H1 (cell line): Measurements from ENCODE around the gene CHD3. TPM values are rescaled to one million over a fixed set of nuclear protein-coding genes. Genes with fewer than 3 reads are reported as not detected.

Experiments used
- ASH2L ChIP-seq: fragments of 200-600, 300-600 bp; sonication (generic); IDR thresholded peaks from one replicate; pipeline ENCODE4 v1.7.1; 2017; ENCODE audit warnings: low read length
- BACH1 ChIP-seq: IDR thresholded peaks from 2 replicates; pipeline ENCODE4 v1.6.1; 2012; ENCODE audit warnings: low read length, improper control_type of control experiment
- BRCA1 ChIP-seq: IDR thresholded peaks from 2 replicates; pipeline ENCODE4 v1.6.1; 2012; ENCODE audit warnings: low read depth, low read length, improper control_type of control experiment
- CBX5 ChIP-seq: fragments of 300-800, 300-1000 bp; sonication (generic); IDR thresholded peaks from 2 replicates; pipeline ENCODE4 v1.7.1; 2016; ENCODE audit warnings: antibody characterized with exemption, low read length, low read depth
- CREB1 ChIP-seq: IDR thresholded peaks from 2 replicates; pipeline ENCODE4 v1.6.1; 2012; ENCODE audit warnings: inconsistent platforms
- CTBP2 ChIP-seq: IDR thresholded peaks from 2 replicates; pipeline ENCODE4 v1.7.0; 2011; ENCODE audit warnings: borderline replicate concordance, mild to moderate bottlenecking, moderate library complexity, mixed read lengths, low read length; ENCODE audit not compliant: insufficient read depth, insufficient read length
- EZH2 ChIP-seq: fragments of 200-600 bp; sonication (generic); IDR thresholded peaks from 2 replicates; pipeline ENCODE4 v1.7.1; 2012; ENCODE audit warnings: low read depth, mild to moderate bottlenecking, moderate library complexity, low read length, inconsistent platforms; ENCODE audit not compliant: severe bottlenecking
- GABPA ChIP-seq: IDR thresholded peaks from 2 replicates; pipeline ENCODE4 v1.6.1; 2011; ENCODE audit warnings: mild to moderate bottlenecking, low read length, moderate library complexity, borderline replicate concordance; ENCODE audit not compliant: insufficient read depth
- HDAC6 ChIP-seq: IDR thresholded peaks from one replicate; pipeline ENCODE4 v1.7.1; 2012; ENCODE audit warnings: low read depth, mild to moderate bottlenecking, inconsistent platforms, low read length, moderate library complexity
- KDM4A ChIP-seq: IDR thresholded peaks from one replicate; pipeline ENCODE4 v1.7.1; 2012; ENCODE audit warnings: low read depth, mild to moderate bottlenecking, moderate library complexity, low read length, inconsistent platforms; ENCODE audit not compliant: severe bottlenecking
- MAFK ChIP-seq: IDR thresholded peaks from 2 replicates; pipeline ENCODE4 v1.6.1; 2012; ENCODE audit warnings: low read depth, mild to moderate bottlenecking, improper control_type of control experiment, low read length
- NANOG ChIP-seq: IDR thresholded peaks from 2 replicates; pipeline ENCODE4 v1.6.1; 2011; ENCODE audit warnings: low read length, low read depth, mild to moderate bottlenecking, inconsistent platforms; ENCODE audit not compliant: insufficient read depth, poor library complexity, severe bottlenecking
- PHF8 ChIP-seq: fragments of 200-600 bp; sonication (generic); conservative IDR thresholded peaks from 2 replicates; pipeline ENCODE4 v1.7.1; 2012; ENCODE audit warnings: low read depth, mild to moderate bottlenecking, inconsistent platforms, low read length, moderate library complexity
- POU5F1 ChIP-seq: IDR thresholded peaks from 2 replicates; pipeline ENCODE4 v1.6.1; 2011; ENCODE audit warnings: low read depth, mild to moderate bottlenecking, low read length, moderate library complexity
- RNF2 ChIP-seq: fragments of 200-900, 300-1000 bp; sonication (generic); IDR thresholded peaks from 2 replicates; pipeline ENCODE4 v1.7.1; 2016; ENCODE audit warnings: borderline replicate concordance, low read depth, mild to moderate bottlenecking, antibody characterized with exemption, low read length; ENCODE audit not compliant: poor library complexity, severe bottlenecking; ENCODE audit errors: missing control alignments
- SP1 ChIP-seq: IDR thresholded peaks from 2 replicates; pipeline ENCODE4 v1.6.1; 2011; ENCODE audit warnings: low read depth, low read length
- SP2 ChIP-seq: IDR thresholded peaks from 2 replicates; pipeline ENCODE4 v1.6.1; 2012; ENCODE audit warnings: mild to moderate bottlenecking, low read length, inconsistent platforms
- SP4 ChIP-seq: IDR thresholded peaks from 2 replicates; pipeline ENCODE4 v1.6.1; 2012; ENCODE audit warnings: low read length, inconsistent platforms
- SRF ChIP-seq: IDR thresholded peaks from 2 replicates; pipeline ENCODE4 v1.6.1; 2011; ENCODE audit warnings: mild to moderate bottlenecking, low read depth, low read length, moderate library complexity
- SUZ12 ChIP-seq: fragments of 200-600 bp; sonication (generic); IDR thresholded peaks from 2 replicates; pipeline ENCODE4 v1.6.1; 2012; ENCODE audit warnings: mild to moderate bottlenecking, inconsistent platforms, low read length, moderate library complexity, mixed read lengths
- TAF1 ChIP-seq: IDR thresholded peaks from 2 replicates; pipeline ENCODE4 v1.6.1; 2011; ENCODE audit warnings: mild to moderate bottlenecking, low read depth, low read length
- TCF12 ChIP-seq: IDR thresholded peaks from 2 replicates; pipeline ENCODE4 v1.6.1; 2011; ENCODE audit warnings: low read depth, mild to moderate bottlenecking, low read length
- TEAD4 ChIP-seq: IDR thresholded peaks from 2 replicates; pipeline ENCODE4 v1.6.1; 2012; ENCODE audit warnings: low read depth, low read length, inconsistent platforms, mixed read lengths
- polyA plus RNA-seq, 7 experiments: library from polyadenylated mRNA; depleted of rRNA in 3 of 7; stranded (reverse) in 5 of 7; unstranded in 2 of 7; fragments of >200 nt in 5 of 7; fragments of 200-250 nt in 2 of 7; gene quantifications; 1 replicate in 5 of 7; 2 replicates in 1 of 7; 4 replicates in 1 of 7; pipeline versions ENCODE4 v1.2.1 to v1.2.3, GENCODE V29; 2011 to 2013; ENCODE audit warnings: missing spikeins in 2 of 7, mixed read lengths in 2 of 7
- total RNA-seq: library from RNA; stranded (reverse); fragmentation: NEBNext Ultra II Directional; extraction: Animal tissue kit (Norgen Biotek cat#: 25700); gene quantifications from 2 replicates; pipeline ENCODE4 v1.2.1, GENCODE V29; 2021
- TF ChIP-seq, protein P1 (sequence below): IDR thresholded peaks from 2 replicates; pipeline ENCODE4 v1.6.1; 2011; ENCODE audit warnings: low read depth, mild to moderate bottlenecking, low read length; ENCODE audit not compliant: insufficient read depth

CHD3 gene
- total and polyA plus RNA-seq, 2 of the 8 experiments (the other 6 are each of a cell fraction or from before 2014, with no cell fraction given): 12.3 to 12.9 TPM

DNA sequence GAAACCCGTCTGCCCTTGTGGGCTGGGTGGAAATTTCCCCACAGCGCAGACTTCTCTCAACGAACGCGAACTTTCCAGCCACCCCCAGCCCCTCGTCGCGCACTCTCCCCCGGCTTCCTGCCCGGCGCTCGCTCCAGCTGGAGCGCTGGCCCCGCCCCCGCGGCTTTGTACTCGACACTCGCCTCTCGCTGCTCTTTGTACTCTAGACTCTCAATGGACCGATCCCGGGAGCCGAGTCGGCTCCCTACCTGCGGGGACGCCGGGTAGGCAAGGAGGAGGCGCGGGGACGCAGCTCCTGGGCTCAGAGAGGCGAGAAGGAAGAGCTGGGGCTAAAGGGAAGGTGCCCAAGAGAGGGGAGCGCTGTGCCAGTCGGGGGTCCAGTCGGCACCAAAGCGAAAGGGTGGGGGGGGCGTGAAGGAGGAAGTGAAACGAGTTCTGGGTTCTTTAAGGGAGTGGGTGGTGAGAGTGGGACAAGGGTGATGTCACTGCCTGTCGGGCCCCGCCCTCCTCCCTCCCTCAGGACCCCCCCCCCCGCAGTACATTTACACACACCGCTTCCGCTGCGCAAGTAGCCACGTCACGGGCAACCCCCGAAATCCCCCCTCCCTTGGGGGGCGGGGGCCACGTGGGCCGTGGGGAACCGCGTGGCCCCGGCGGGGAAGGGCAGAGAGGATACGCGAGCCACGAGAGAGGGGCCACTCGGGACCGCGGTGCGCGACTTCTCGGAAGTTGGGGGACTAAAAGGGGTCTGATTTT lies 44.9 kb upstream of the CHD3 start (continued):
- TF ChIP-seq TAF1: no peak
- peak; percentile 37 for TF ChIP-seq ASH2L
- peak; percentile 2; the same call in 1 of the 2 replicates for TF ChIP-seq PHF8
- TF ChIP-seq BRCA1: no peak
- 0 out of 2 replicates have a peak, but pooled peaks have one; percentile 8 for TF ChIP-seq SP1
- TF ChIP-seq NANOG: peak; percentile 47
- no peak for TF ChIP-seq MAFK
- no peak for TF ChIP-seq GABPA
- TF ChIP-seq CTBP2: peak; percentile 74
- TF ChIP-seq HDAC6: no peak
- TF ChIP-seq SP2: no peak
- peak; percentile 64; the same call in 1 of the 2 replicates for TF ChIP-seq BACH1
- TF ChIP-seq EZH2: peak; percentile 15
- peak; percentile 27; the same call in 1 of the 2 replicates for TF ChIP-seq SP4
- TF ChIP-seq, protein P1, sequence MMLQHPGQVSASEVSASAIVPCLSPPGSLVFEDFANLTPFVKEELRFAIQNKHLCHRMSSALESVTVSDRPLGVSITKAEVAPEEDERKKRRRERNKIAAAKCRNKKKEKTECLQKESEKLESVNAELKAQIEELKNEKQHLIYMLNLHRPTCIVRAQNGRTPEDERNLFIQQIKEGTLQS: no peak
- no peak for TF ChIP-seq SRF
- no peak for TF ChIP-seq RNF2
- no peak for TF ChIP-seq TEAD4
- no peak for TF ChIP-seq CBX5
- TF ChIP-seq TCF12: no peak
- peak; percentile 15 for TF ChIP-seq KDM4A
- TF ChIP-seq POU5F1: no peak
- TF ChIP-seq SUZ12: no peak
- no peak for TF ChIP-seq CREB1
